SU-DHL-6 (cell line): Measurements from ENCODE around the gene AKAP11.

Experiments used
- H2AFZ ChIP-seq: fragments of 200-600 bp; sonication (generic); 2 replicates; pipeline ENCODE4 v1.6.1; 2014; ENCODE audit warnings: low read depth, mild to moderate bottlenecking, moderate library complexity, mixed read lengths, antibody characterized with exemption, low read length; ENCODE audit not compliant: severe bottlenecking
- H3F3A ChIP-seq: fragments of 200-600 bp; shearing (Covaris generic); 2 replicates; pipeline ENCODE4 v1.6.0; 2016; ENCODE audit warnings: antibody characterized with exemption, mild to moderate bottlenecking; ENCODE audit not compliant: insufficient read depth
- H3K27ac ChIP-seq: fragments of 200-600 bp; sonication (generic); 2 replicates; pipeline ENCODE4 v1.5.1; 2016; ENCODE audit warnings: low read depth, mild to moderate bottlenecking, low read length, moderate library complexity, mixed read lengths
- H3K27me3 ChIP-seq: fragments of 200-600 bp; sonication (generic), shearing (Covaris generic); 2 replicates; pipeline ENCODE4 v1.6.0; 2014; ENCODE audit warnings: mild to moderate bottlenecking, low read length
- H3K36me3 ChIP-seq: fragments of 200-600 bp; sonication (generic); 2 replicates; pipeline ENCODE4 v1.6.1; 2014; ENCODE audit warnings: mild to moderate bottlenecking, low read length, mixed read lengths
- H3K4me2 ChIP-seq: fragments of 300-600, 200-600 bp; shearing (Covaris generic), sonication (generic); 2 replicates; pipeline ENCODE4 v1.6.0; 2014; ENCODE audit warnings: low read length, low read depth, mild to moderate bottlenecking; ENCODE audit not compliant: poor library complexity, severe bottlenecking
- H3K4me3 ChIP-seq: fragments of 200-600 bp; sonication (generic); 2 replicates; pipeline ENCODE4 v1.5.1; 2014; ENCODE audit warnings: antibody characterized with exemption, low read length, mild to moderate bottlenecking, mixed read lengths; ENCODE audit not compliant: insufficient read depth, poor library complexity, severe bottlenecking
- H3K79me2 ChIP-seq: fragments of 200-600 bp; sonication (generic); 2 replicates; pipeline ENCODE4 v1.6.1; 2014; ENCODE audit warnings: mild to moderate bottlenecking, low read length, moderate library complexity; ENCODE audit not compliant: insufficient read depth
- H3K9ac ChIP-seq: fragments of 200-600 bp; sonication (generic); 2 replicates; pipeline ENCODE4 v1.7.0; 2014; ENCODE audit warnings: mild to moderate bottlenecking, low read length
- H3K9me2 ChIP-seq: fragments of 200-600 bp; sonication (generic); replicated peaks from 2 replicates; pipeline ENCODE4 v1.6.1; 2014; ENCODE audit warnings: low read length; ENCODE audit not compliant: insufficient read depth
- H3K9me3 ChIP-seq: fragments of 200-600 bp; sonication (generic); 2 replicates; pipeline ENCODE4 v1.6.1; 2014; ENCODE audit warnings: low read length, mixed read lengths; ENCODE audit not compliant: insufficient read depth
- H4K20me1 ChIP-seq: fragments of 200-600 bp; sonication (generic); 2 replicates; pipeline ENCODE4 v1.6.1; 2014; ENCODE audit warnings: low read depth, mild to moderate bottlenecking, antibody characterized with exemption, low read length, moderate library complexity, mixed read lengths
- CTCF ChIP-seq: fragments of 200-600 bp; sonication (generic); IDR thresholded peaks from one replicate; pipeline ENCODE4 v1.5.1; 2017; ENCODE audit warnings: antibody characterized with exemption, mild to moderate bottlenecking, low read length, moderate library complexity; ENCODE audit not compliant: insufficient read depth, poor library complexity, severe bottlenecking
- EZH2phosphoT487 ChIP-seq: fragments of 200-600 bp; sonication (generic), shearing (Covaris generic); conservative IDR thresholded peaks from 2 replicates; pipeline ENCODE4 v1.6.1; 2018; ENCODE audit warnings: mild to moderate bottlenecking, antibody characterized with exemption, low read length, moderate library complexity, mixed read lengths

AKAP11 gene

GRCh38 chr13:42233726-42234125, 38.2 kb upstream of the AKAP11 start:
- no peaks in the 10 kb centered on the region for H3K36me3 ChIP-seq

GRCh38 chr13:42239161-42239560, 32.8 kb upstream of the AKAP11 start:
- Histone ChIP-seq H3K4me2 (no peak overlapping the region), H3K27me3 (no peaks in the 10 kb centered on the region), H3K4me3 (no peak overlapping the region), H3K9ac (no peak overlapping the region), H2AFZ (no peak overlapping the region), H3K9me3 (no peaks in the 10 kb centered on the region), H3K27ac (no peak overlapping the region), H3K79me2 (no peaks in the 10 kb centered on the region), H3K9me2 (no peaks in the 10 kb centered on the region), H4K20me1 (no peaks in the 10 kb centered on the region; the same call in 1 of the 2 replicates), H3K36me3 (no peaks in the 10 kb centered on the region), H3F3A (no peaks in the 10 kb centered on the region)
- no peak for TF ChIP-seq EZH2phosphoT487
- no peak for TF ChIP-seq CTCF

More at GRCh38 chr13:42233726-42234125, 38.2 kb upstream of the AKAP11 start:
- no peak overlapping the region for H3K9ac ChIP-seq
- H3K27ac ChIP-seq = no peak overlapping the region
- H3F3A ChIP-seq = no peaks in the 10 kb centered on the region
- H3K9me2 ChIP-seq = no peaks in the 10 kb centered on the region
- TF ChIP-seq CTCF = no peak
- no peak for TF ChIP-seq EZH2phosphoT487
- H3K79me2 ChIP-seq = no peaks in the 10 kb centered on the region
- H3K4me3 ChIP-seq = no peak overlapping the region
- H3K27me3 ChIP-seq = no peaks in the 10 kb centered on the region
- no peak overlapping the region for H2AFZ ChIP-seq
- no peak overlapping the region for H3K4me2 ChIP-seq
- H4K20me1 ChIP-seq = no peaks in the 10 kb centered on the region; the same call in 1 of the 2 replicates
- H3K9me3 ChIP-seq = no peaks in the 10 kb centered on the region

- Histone ChIP-seq H3K9me3 (no peaks in the 10 kb centered on the region), H3K9me2 (no peaks in the 10 kb centered on the region), H3K4me2 (no peak overlapping the region), H2AFZ (no peak overlapping the region), H3K27ac (no peak overlapping the region), H3K9ac (no peak overlapping the region), H3F3A (no peaks in the 10 kb centered on the region), H3K27me3 (no peaks in the 10 kb centered on the region), H3K36me3 (no peaks in the 10 kb centered on the region), H3K79me2 (no peaks in the 10 kb centered on the region), H4K20me1 (no peaks in the 10 kb centered on the region; the same call in 1 of the 2 replicates), H3K4me3 (no peak overlapping the region)
- no peak for TF ChIP-seq CTCF
- no peak for TF ChIP-seq EZH2phosphoT487
Measured at GRCh38 chr13:42239644-42240043, 32.3 kb upstream of the AKAP11 start.
